Measurements from ENCODE around the gene DUSP14. TPM values are rescaled to one million over a fixed set of nuclear protein-coding genes. Genes with fewer than 3 reads are reported as not detected.
A peak's percentile ranks its signal among the peaks of the same experiment; 100 is the strongest.

DUSP14 gene
- total and polyA plus RNA-seq, 2 of the 13 experiments (the other 11 are each of a cell fraction or from before 2014, with no cell fraction given), result 33.5 to 39.8 TPM

DNA sequence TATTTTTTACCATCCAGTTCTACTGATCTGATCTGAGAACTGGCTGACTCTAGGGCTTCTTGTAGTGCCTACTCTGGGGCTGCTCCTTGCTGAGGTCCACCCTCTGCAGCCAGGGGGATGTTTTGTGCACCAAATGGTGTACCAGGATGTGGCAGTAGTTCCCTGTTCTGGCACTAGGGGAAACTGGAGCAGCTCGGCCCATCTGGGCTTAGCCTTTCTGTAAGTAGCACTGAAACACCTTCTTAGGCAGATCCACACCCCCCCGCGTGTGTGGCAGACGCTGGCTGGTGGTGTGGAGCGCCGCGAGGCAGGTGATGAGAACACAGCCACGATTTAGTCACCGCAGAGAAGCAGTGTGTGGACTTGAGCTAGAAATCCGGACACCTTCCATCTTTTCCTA, 17.0 kb downstream of the DUSP14 start (continued):
- TF ChIP-seq PAWR (CRISPR knock-in tag; IDR thresholded peaks at IDR 0.05; ENCODE audit: borderline replicate concordance) (no peak), ZNF333 (CRISPR knock-in tag; IDR thresholded peaks at IDR 0.05; ENCODE audit: borderline replicate concordance) (no peak), AHR (CRISPR knock-in tag; IDR thresholded peaks at IDR 0.05) (no peak), ZBTB49 (CRISPR knock-in tag; IDR thresholded peaks at IDR 0.05; ENCODE audit: borderline replicate concordance) (no peak), DMAP1 (CRISPR knock-in tag; IDR thresholded peaks at IDR 0.05) (no peak), MIXL1 (CRISPR knock-in tag; IDR thresholded peaks at IDR 0.05) (no peak), RFXAP (CRISPR knock-in tag; IDR thresholded peaks at IDR 0.05; ENCODE audit: borderline replicate concordance) (no peak), ZNF430 (CRISPR knock-in tag; IDR thresholded peaks at IDR 0.05) (no peak), NFRKB (IDR thresholded peaks at IDR 0.05) (no peak), CBX1 (IDR thresholded peaks at IDR 0.05; ENCODE audit: low read depth) (no peak), ZNF672 (CRISPR knock-in tag; IDR thresholded peaks at IDR 0.05) (no peak), ZNF7 (CRISPR knock-in tag; IDR thresholded peaks at IDR 0.05) (no peak), ZNF343 (CRISPR knock-in tag; IDR thresholded peaks at IDR 0.05) (no peak), ZBTB7B (CRISPR knock-in tag; IDR thresholded peaks at IDR 0.05) (no peak), SMC3 (IDR thresholded peaks at IDR 0.05; ENCODE audit: low read length) (peak; percentile 22; the same call in 1 of the 2 replicates), ZNF431 (CRISPR knock-in tag; IDR thresholded peaks at IDR 0.05; ENCODE audit: borderline replicate concordance, low read depth) (no peak), ATRX (CRISPR knock-in tag; IDR thresholded peaks at IDR 0.05; ENCODE audit: borderline replicate concordance) (no peak), ZNF691 (CRISPR knock-in tag; IDR thresholded peaks at IDR 0.05; ENCODE audit: borderline replicate concordance, low read depth) (no peak), ADNP (CRISPR knock-in tag; IDR thresholded peaks at IDR 0.05) (no peak), ZNF292 (CRISPR knock-in tag; IDR thresholded peaks at IDR 0.05; ENCODE audit: borderline replicate concordance, low read depth) (no peak), XRCC5 (optimal IDR thresholded peaks at IDR 0.05; ENCODE audit: low read length) (peak; percentile 35)
- TF ChIP-seq, protein P1, sequence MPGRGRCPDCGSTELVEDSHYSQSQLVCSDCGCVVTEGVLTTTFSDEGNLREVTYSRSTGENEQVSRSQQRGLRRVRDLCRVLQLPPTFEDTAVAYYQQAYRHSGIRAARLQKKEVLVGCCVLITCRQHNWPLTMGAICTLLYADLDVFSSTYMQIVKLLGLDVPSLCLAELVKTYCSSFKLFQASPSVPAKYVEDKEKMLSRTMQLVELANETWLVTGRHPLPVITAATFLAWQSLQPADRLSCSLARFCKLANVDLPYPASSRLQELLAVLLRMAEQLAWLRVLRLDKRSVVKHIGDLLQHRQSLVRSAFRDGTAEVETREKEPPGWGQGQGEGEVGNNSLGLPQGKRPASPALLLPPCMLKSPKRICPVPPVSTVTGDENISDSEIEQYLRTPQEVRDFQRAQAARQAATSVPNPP (CRISPR knock-in tag; IDR thresholded peaks at IDR 0.05), result 0 out of 2 replicates have a peak, but pooled peaks have one; percentile 42
- TF ChIP-seq, protein P2, sequence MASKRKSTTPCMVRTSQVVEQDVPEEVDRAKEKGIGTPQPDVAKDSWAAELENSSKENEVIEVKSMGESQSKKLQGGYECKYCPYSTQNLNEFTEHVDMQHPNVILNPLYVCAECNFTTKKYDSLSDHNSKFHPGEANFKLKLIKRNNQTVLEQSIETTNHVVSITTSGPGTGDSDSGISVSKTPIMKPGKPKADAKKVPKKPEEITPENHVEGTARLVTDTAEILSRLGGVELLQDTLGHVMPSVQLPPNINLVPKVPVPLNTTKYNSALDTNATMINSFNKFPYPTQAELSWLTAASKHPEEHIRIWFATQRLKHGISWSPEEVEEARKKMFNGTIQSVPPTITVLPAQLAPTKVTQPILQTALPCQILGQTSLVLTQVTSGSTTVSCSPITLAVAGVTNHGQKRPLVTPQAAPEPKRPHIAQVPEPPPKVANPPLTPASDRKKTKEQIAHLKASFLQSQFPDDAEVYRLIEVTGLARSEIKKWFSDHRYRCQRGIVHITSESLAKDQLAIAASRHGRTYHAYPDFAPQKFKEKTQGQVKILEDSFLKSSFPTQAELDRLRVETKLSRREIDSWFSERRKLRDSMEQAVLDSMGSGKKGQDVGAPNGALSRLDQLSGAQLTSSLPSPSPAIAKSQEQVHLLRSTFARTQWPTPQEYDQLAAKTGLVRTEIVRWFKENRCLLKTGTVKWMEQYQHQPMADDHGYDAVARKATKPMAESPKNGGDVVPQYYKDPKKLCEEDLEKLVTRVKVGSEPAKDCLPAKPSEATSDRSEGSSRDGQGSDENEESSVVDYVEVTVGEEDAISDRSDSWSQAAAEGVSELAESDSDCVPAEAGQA (IDR thresholded peaks at IDR 0.05; ENCODE audit: low read depth), result no peak
- TF ChIP-seq, protein P2 (CRISPR knock-in tag; IDR thresholded peaks at IDR 0.05; ENCODE audit: borderline replicate concordance), result no peak

All from HepG2 (cell line).